Raji (cell line): ENCODE data around the gene MESD.

Experiments
- POLR2A ChIP-seq: IDR thresholded peaks from 2 replicates; pipeline ENCODE4 v1.6.1; 2011; ENCODE audit warnings: low read depth, low read length, control low read depth; ENCODE audit not compliant: insufficient read depth

The MESD gene

DNA sequence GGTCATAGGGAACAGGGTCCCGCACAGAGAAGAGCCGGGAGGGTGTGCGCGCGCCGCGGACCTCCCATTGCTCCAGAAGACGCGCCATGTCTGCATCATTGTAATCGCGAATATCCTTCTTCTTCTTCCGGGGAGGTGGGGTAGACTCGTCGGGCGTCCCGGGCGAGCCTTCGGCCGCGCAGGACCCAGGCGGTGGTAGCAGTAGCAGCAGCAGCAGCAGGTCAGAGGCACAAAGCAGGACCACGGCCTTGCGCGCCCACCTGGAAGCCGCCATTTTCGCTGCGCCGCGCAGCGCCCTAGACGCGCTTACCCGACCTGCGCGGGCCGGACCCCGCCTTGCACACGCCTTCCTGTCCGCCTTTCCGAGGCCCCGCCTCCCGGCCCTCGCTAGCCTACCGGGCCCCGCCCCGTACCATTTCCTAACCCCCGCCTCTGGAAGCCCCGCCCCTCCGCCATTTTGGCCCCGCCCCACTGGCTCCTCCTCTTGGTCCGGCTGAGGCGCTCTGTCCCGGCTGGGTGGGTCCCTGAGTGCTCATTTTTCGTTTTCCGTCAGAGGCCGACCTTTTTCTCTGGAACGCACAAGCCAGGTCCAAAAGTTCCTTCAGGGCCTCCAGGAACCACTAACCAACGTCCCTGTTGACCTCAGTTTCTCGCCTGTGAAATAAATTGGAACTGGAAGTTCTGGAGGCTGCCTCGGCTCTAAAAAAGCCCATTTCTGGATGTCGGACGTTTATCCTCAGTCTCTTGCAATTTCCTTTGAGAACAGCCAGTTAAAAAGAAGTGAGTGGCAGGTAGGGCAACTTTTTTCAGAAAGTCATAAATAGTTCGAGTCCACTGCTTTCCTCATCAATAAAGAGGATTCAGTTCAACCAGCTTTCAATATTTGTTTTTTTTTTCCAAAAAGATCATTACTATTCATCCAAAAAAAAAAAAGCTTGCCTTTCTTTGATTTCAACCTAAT, at the start of gene MESD:
Gene MESD (minus strand): TSS at position 302 of the 961 bp plus-strand sequence. CDS start 28 bp downstream, at position 274.
- peak; percentile 97 for TF ChIP-seq POLR2A

GRCh38 chr15:81038975-81039607, 49.5 kb upstream of the MESD start:
- TF ChIP-seq POLR2A = no peak

- no peak for TF ChIP-seq POLR2A
These were observed 48.5 kb upstream of the MESD start for GRCh38 chr15:81037952-81038743.

DNA sequence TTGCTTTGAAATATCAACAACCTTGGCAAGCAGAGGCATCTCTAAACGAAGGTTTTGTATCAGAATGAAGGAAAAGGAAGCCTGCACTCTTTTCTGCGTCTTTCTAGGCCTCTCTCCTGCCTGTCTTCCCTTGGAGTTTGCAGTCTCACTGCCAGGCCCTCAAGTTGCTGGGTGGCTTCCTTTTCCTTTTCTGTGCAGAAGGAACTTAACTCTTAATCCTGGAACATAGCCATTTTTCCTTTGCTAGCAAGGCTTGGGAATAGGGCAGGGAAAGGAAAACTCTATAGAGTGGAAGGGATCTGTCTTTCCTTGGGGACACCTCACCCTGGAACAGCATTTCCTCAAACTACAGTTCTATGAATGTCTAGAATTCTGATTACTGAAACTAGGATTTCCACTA, 43.9 kb upstream of the MESD start:
- TF ChIP-seq POLR2A = no peak

GRCh38 chr15:81032818-81033217, 43.2 kb upstream of the MESD start:
- TF ChIP-seq POLR2A = no peak

DNA sequence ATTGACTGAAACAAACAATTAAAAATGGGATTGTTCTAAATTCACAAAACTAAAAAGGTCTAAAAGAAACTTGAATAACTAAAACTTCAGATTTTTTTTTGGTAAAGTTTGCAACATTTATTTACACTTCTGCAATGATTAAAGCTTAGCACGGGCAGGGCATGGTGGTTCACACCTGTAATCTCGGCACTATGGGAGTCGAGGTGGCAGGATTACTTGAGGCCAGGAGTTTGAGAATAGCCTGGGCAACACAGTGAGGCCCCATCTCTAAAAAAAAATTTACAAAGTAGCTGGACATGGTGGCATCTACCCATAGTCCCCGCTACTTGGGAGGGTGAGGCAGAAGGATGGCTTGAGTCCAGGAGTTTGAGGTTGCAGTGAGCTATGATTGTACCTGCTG, 42.7 kb upstream of the MESD start:
- TF ChIP-seq POLR2A = no peak

DNA sequence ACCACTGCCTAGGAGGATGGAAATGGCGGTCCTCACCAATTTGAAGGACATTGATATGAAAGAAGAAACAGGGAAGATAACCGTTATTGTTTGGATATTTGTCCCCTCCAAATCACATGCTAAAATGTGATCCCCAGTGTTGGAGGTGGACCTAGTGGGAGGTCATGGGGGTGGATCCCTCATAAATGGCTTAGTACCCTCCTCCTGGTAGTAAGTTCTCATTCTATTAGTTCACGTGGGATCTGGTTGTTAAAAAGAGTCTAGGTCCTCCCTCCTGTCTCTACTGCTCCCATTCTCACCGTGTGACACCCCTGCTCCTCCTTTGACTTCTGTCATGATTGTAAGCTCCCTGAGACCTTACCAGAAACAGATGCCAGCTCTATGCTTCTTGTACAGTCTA, 41.6 kb upstream of the MESD start:
- TF ChIP-seq POLR2A = no peak

GRCh38 chr15:81030301-81030750, 40.7 kb upstream of the MESD start:
- TF ChIP-seq POLR2A = no peak

- TF ChIP-seq POLR2A = no peak
These were observed 40.0 kb upstream of the MESD start for GRCh38 chr15:81029414-81030300.

DNA sequence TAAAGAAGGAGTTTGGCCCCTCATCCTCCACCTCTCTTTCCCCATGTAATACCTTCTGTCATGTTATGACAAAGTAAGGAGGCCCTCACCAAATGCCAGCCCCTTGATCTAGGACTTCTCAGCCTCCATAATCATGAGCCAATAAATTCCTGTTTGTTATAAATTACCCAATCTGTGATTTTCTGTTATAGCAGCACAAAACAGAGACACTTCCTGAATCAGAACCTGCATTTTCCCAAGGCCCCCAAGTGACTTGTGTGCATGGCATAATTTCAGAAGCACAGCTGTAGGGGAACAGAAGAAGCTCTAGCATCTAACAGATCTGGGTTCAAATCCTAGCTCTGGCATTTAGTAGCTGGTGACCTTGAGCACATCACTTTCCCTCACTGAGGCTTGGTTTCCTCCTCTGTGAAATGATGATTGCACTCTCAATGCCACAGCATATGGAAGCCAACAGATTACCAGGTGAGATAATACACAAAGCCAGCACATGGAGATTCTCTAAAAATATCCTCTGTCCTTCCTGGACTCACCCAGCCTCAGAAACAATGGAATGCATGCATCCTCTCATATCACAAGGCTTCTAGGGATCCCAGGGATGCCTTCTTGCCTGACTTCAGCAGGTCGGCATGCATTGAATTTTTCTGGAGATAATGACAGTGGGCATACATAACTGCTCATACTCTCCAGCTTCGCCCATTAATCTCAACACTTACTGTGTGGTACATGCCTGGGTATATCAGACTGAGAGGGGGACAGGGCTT, 37.4 kb upstream of the MESD start:
- no peak for TF ChIP-seq POLR2A

- no peak for TF ChIP-seq POLR2A
These were observed 36.2 kb upstream of the MESD start for GRCh38 chr15:81025721-81026370.

- TF ChIP-seq POLR2A = no peak
These were observed 35.3 kb upstream of the MESD start for GRCh38 chr15:81024936-81025335.

- no peak for TF ChIP-seq POLR2A
These were observed 34.8 kb upstream of the MESD start for GRCh38 chr15:81024265-81024872.
